Natural killer cell (primary cell): Measurements from ENCODE around the gene FOXA3. TPM values are rescaled to one million over a fixed set of nuclear protein-coding genes. Genes with fewer than 3 reads are reported as not detected.
"Not testable (repeated sequence)": the region's sequence is repeated elsewhere in the genome, so short reads cannot be mapped to it uniquely, and the experiment has no call there.

Source experiments
- ATAC-seq, 3 donors: fragments of 150-1000 bp in 2 of 3; fragments of 200-7000 bp in 1 of 3; cut with Tn5 transposase; 1 replicate in 1 of 3; 2 replicates in 2 of 3; pipeline ENCODE4 v1.10.0; 2021; ENCODE audit warnings: mild to moderate bottlenecking in 2 of 3, moderate library complexity in 2 of 3
- DNase-seq, 2 donors: peaks; one replicate each; pipeline versions ENCODE4 v3.0.0 to v3.0.0-alpha.2; 2013 to 2021; ENCODE audit warnings: mixed read lengths in 1 of 2
- H3K27ac ChIP-seq: one replicate; pipeline ENCODE4 v1.5.1; 2013; ENCODE audit warnings: mild to moderate bottlenecking, low read length
- H3K27me3 ChIP-seq: one replicate; pipeline ENCODE4 v1.6.1; 2013; ENCODE audit warnings: low read length; ENCODE audit not compliant: control insufficient read depth, insufficient read depth
- H3K36me3 ChIP-seq: one replicate; pipeline ENCODE4 v1.6.1; 2013; ENCODE audit warnings: low read length; ENCODE audit not compliant: control insufficient read depth, insufficient read depth
- H3K4me1 ChIP-seq: one replicate; pipeline ENCODE4 v1.6.1; 2013; ENCODE audit warnings: low read length; ENCODE audit not compliant: control insufficient read depth, insufficient read depth
- H3K4me3 ChIP-seq: one replicate; pipeline ENCODE4 v1.5.1; 2013; ENCODE audit warnings: low read length
- H3K9me3 ChIP-seq: one replicate; pipeline ENCODE4 v1.6.1; 2013; ENCODE audit warnings: low read length; ENCODE audit not compliant: control insufficient read depth, insufficient read depth
- H3K27ac Mint-ChIP-seq, 2 donors: one replicate each; pipeline ENCODE4 v1.8.0; 2022; ENCODE audit warnings: mild to moderate bottlenecking in 2 of 2, mixed read lengths in 2 of 2, moderate library complexity in 1 of 2
- H3K27me3 Mint-ChIP-seq, 2 donors: one replicate each; pipeline ENCODE4 v1.8.0; 2022; ENCODE audit warnings: low read depth in 2 of 2, mixed read lengths in 2 of 2
- H3K36me3 Mint-ChIP-seq: one replicate; pipeline ENCODE4 v1.8.0; 2022; ENCODE audit warnings: mixed read lengths
- H3K4me1 Mint-ChIP-seq, 2 donors: one replicate each; pipeline ENCODE4 v1.8.0; 2022; ENCODE audit warnings: mixed read lengths in 2 of 2
- H3K4me3 Mint-ChIP-seq: one replicate; pipeline ENCODE4 v1.8.0; 2022; ENCODE audit warnings: mild to moderate bottlenecking, moderate library complexity, mixed read lengths
- H3K9me3 Mint-ChIP-seq, 2 donors: one replicate each; pipeline ENCODE4 v1.8.0; 2022; ENCODE audit warnings: mixed read lengths in 2 of 2
- WGBS: methylation state at CpG from one replicate; pipeline ENCODE4 v1.1.7; 2013; ENCODE audit warnings: missing lambda C conversion rate; ENCODE audit not compliant: insufficient coverage; 5-methylcytosine and 5-hydroxymethylcytosine counted together
- intact Hi-C: fragments of 100-400 bp; cut with micrococcal nuclease; formaldehyde crosslinking; loops from one replicate; pipeline ENCODE4 v1.14.2; 2022
- total RNA-seq, 4 donors: library from RNA; stranded (reverse); fragments of 120-200 nt in 1 of 4; gene quantifications; one replicate each; pipeline versions ENCODE4 v1.2.3 to v1.2.4, GENCODE V29; 2013 to 2022
- TF ChIP-seq, protein P1 (sequence below): fragments of 200-600 bp; IDR thresholded peaks from one replicate; pipeline ENCODE4 v1.8.0; 2022; ENCODE audit warnings: antibody characterized with exemption

The FOXA3 gene
- total RNA-seq, 3 donors from 2014 or later (not counting 1 experiment from before 2014, with no cell fraction given): not detected

DNA sequence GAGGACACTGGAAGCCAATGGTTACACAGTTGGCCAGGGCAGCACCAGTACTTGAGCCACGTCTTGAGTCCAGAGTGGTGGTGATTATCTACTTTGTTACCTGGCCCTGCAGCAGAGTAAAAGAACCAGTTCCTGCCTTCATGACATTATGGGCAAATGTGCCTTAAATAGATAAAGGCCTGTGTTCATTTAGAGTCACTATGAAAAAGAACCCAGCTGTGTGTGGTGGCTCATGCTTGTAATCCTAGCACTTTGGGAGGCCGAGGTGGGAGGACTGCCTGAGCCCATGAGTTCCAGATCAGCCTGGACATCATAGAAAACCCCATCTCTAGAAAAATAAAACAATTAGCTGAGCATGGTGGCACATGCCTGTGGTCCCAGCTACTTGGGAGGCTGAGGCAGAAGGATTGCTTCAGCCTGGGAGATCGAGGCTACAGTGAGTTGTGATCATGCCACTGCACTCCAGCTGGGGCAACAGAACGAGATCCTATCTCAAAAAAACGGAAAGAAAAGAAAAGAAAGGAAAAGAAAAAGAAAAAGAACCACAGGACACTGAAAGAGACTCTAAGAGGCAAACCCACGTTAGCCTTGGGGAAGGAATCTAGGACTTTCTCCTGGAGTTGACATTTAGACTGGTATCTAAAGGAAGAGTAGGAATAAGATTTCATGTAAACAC is 25.2 kb downstream of the FOXA3 start:
- Histone ChIP-seq H3K36me3 (no peaks in the 10 kb centered on the region), H3K4me3 (no peak overlapping the region), H3K4me1 (peaks cover 19% of the 10 kb centered on the region), H3K27ac (no peak overlapping the region), H3K9me3 (no peaks in the 10 kb centered on the region), H3K27me3 (no peaks in the 10 kb centered on the region)
- 86% methylated on average over 6 of the region's 6 CpGs for WGBS
- intact Hi-C loops: no loop called here
- Mint-ChIP-seq H3K36me3 (no peaks in the 10 kb centered on the region), H3K4me1 (peaks cover 11 to 22% of the 10 kb centered on the region in 2 donors), H3K9me3 (no peaks in the 10 kb centered on the region), H3K4me3 (no peak overlapping the region), H3K27me3 (no peaks in the 10 kb centered on the region), H3K27ac (peak overlapping the region in 1 of 2 donors; percentile 51)
- no peak for ATAC-seq
- DNase-seq: no peak
- TF ChIP-seq, protein P1, sequence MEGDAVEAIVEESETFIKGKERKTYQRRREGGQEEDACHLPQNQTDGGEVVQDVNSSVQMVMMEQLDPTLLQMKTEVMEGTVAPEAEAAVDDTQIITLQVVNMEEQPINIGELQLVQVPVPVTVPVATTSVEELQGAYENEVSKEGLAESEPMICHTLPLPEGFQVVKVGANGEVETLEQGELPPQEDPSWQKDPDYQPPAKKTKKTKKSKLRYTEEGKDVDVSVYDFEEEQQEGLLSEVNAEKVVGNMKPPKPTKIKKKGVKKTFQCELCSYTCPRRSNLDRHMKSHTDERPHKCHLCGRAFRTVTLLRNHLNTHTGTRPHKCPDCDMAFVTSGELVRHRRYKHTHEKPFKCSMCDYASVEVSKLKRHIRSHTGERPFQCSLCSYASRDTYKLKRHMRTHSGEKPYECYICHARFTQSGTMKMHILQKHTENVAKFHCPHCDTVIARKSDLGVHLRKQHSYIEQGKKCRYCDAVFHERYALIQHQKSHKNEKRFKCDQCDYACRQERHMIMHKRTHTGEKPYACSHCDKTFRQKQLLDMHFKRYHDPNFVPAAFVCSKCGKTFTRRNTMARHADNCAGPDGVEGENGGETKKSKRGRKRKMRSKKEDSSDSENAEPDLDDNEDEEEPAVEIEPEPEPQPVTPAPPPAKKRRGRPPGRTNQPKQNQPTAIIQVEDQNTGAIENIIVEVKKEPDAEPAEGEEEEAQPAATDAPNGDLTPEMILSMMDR: no peak

DNA sequence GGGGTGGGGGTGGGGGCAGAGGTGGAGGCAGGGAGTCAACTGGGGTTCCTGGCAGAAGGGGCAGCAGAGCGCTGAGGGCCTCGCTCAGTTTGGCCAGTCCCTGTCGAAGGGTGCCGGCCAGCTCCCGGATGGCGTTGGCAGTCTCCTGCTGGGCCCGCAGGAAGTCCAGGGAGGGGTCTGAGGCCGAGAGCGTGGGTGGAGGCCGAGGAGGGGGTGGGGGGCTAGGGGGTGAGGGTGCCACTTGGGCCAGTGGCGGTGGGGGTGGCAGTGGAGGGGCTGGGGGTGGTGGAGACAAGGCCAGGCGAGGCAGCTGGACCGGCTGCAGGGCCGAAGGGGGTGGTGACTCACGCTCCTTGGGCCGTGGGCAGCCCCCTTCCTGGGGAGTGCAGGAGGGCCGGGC is 26.8 kb downstream of the FOXA3 start:
- Histone ChIP-seq H3K4me1 (peaks cover 12% of the 10 kb centered on the region), H3K27ac (no peak overlapping the region), H3K27me3 (no peaks in the 10 kb centered on the region), H3K4me3 (no peak overlapping the region), H3K36me3 (peaks cover 5% of the 10 kb centered on the region), H3K9me3 (no peaks in the 10 kb centered on the region)
- H3K4me3 Mint-ChIP-seq: no peak overlapping the region
- H3K9me3 Mint-ChIP-seq: no peaks in the 10 kb centered on the region
- intact Hi-C loops: no loop called here
- 92% methylated on average over 16 of the region's 17 CpGs for WGBS
- no peaks in the 10 kb centered on the region for H3K36me3 Mint-ChIP-seq
- no peak for ATAC-seq
- no peak overlapping the region for H3K27ac Mint-ChIP-seq
- TF ChIP-seq, protein P1: no peak
- H3K4me1 Mint-ChIP-seq: peaks cover 15% of the 10 kb centered on the region in 2 donors
- DNase-seq: no peak
- no peaks in the 10 kb centered on the region for H3K27me3 Mint-ChIP-seq

DNA sequence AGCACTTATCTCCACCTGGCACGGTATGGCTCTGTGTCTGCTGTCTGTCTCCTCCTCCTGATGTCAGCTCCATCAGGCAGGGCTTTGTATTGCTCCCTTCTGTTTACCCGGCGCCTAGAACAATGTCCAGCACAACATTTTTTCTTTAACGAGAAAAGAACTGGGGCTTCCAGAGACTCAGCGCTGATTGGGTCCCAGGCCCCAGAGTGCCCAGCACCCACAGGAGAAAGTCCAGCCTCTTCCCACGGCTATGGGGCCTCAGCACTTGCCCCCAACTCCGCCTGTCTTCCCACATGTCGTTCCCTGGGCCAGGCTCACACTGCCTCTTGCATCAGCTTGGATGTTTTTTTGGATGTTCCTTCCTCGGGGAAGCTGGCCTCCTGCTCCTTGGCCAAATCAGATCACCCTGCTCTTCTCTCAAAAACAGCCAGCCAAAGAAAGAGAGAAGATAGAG is 31.4 kb downstream of the FOXA3 start:
- Histone ChIP-seq H3K9me3 (no peaks in the 10 kb centered on the region), H3K36me3 (peaks cover 14% of the 10 kb centered on the region), H3K4me3 (no peak overlapping the region), H3K27ac (no peak overlapping the region), H3K27me3 (no peaks in the 10 kb centered on the region), H3K4me1 (peaks cover 6% of the 10 kb centered on the region)
- Mint-ChIP-seq H3K36me3 (no peaks in the 10 kb centered on the region), H3K9me3 (no peaks in the 10 kb centered on the region), H3K27ac (no peak overlapping the region), H3K4me3 (no peak overlapping the region), H3K27me3 (no peaks in the 10 kb centered on the region), H3K4me1 (peaks cover 4 to 7% of the 10 kb centered on the region in 2 donors)
- WGBS: 97% methylated on average over 9 of the region's 9 CpGs
- no peak for ATAC-seq
- intact Hi-C loops: no loop called here
- no peak for DNase-seq
- TF ChIP-seq, protein P1: no peak

DNA sequence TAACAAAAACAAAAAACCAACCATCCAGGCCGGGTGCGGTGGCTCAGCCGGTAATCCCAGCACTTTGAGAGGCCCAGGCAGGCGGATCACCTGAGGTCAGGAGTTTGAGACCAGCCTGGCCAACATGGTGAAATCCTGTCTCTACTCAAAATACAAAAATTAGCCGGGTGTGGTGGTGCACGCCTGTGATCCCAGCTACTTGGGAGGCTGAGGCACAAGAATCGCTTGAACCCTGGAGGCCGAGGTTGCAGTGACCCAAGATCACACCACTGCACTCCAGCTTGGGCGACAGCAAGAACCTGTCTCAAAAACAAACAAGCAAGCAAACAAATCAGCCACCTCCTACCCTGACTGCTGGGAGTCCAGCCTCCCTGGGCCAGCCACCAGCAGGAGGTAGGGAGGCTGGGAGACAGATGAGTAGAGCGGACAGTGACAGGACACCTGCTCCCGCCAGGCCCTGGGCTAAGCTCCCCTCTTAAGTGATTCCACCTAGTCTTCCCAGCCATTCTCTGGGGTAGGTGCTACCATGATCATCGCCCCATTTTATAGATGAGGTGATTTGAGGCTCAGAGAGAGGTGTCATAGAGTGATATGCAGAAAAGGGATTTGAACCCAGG is 32.0 kb downstream of the FOXA3 start:
- H3K4me1 ChIP-seq: peaks cover 10% of the 10 kb centered on the region
- H3K4me3 Mint-ChIP-seq, DNase-seq, H3K9me3 Mint-ChIP-seq, intact Hi-C loops, H3K27ac Mint-ChIP-seq, ATAC-seq, H3K9me3 ChIP-seq, H3K4me3 ChIP-seq, H3K27ac ChIP-seq, H3K27me3 Mint-ChIP-seq, H3K36me3 Mint-ChIP-seq, H3K27me3 ChIP-seq: not testable (repeated sequence)
- peaks cover 4 to 12% of the 10 kb centered on the region in 2 donors for H3K4me1 Mint-ChIP-seq
- WGBS: 98% methylated on average over 12 of the region's 12 CpGs
- peaks cover 14% of the 10 kb centered on the region for H3K36me3 ChIP-seq
